Dedifferentiated amniotic fluid mesenchymal stem cell (primary cell): ENCODE measurements around the gene USP17L28.
"Not testable (repeated sequence)": the region's sequence is repeated elsewhere in the genome, so short reads cannot be mapped to it uniquely, and the experiment has no call there.

ENCODE experiments used
- DNase-seq: peaks from one replicate; pipeline ENCODE4 v3.0.0-alpha.2; 2016; ENCODE audit errors: extremely low spot score

USP17L28 gene

GRCh38 chr4:9348593-9348992 is at the start of gene USP17L28:
TSS of gene USP17L28 (plus strand) at chr4:9348893. CDS start at chr4:9348893, 0 bp downstream.
- not testable (repeated sequence) for DNase-seq

GRCh38 chr4:9324191-9324590 is 24.5 kb upstream of the USP17L28 start:
- DNase-seq = not testable (repeated sequence)

- not testable (repeated sequence) for DNase-seq
These were observed 23.8 kb upstream of the USP17L28 start, which contains the start of gene USP17L24 for GRCh38 chr4:9324865-9325264. TSS of gene USP17L24 (plus strand) at chr4:9325165. CDS start at chr4:9325165, 0 bp downstream.

- DNase-seq = not testable (repeated sequence)
These were observed 19.1 kb upstream of the USP17L28 start, which contains the start of gene USP17L25 for GRCh38 chr4:9329611-9330010. TSS of gene USP17L25 (plus strand) at chr4:9329911. CDS start at chr4:9329911, 0 bp downstream.

GRCh38 chr4:9334358-9334757 is 14.3 kb upstream of the USP17L28 start, which contains the start of gene USP17L26:
TSS of gene USP17L26 (plus strand) at chr4:9334658. CDS start at chr4:9334658, 0 bp downstream.
- DNase-seq = not testable (repeated sequence)

GRCh38 chr4:9339103-9339502 is 9.6 kb upstream of the USP17L28 start, which contains the start of gene USP17L5:
TSS of gene USP17L5 (plus strand) at chr4:9339403. CDS start at chr4:9339403, 0 bp downstream.
- DNase-seq = not testable (repeated sequence)

- DNase-seq = not testable (repeated sequence)
These were observed 4.8 kb upstream of the USP17L28 start, which contains the start of gene USP17L27 for GRCh38 chr4:9343848-9344247. TSS of gene USP17L27 (plus strand) at chr4:9344148. CDS start at chr4:9344148, 0 bp downstream.

- not testable (repeated sequence) for DNase-seq
These were observed 2.2 kb downstream of the USP17L28 start for GRCh38 chr4:9350866-9351265.

GRCh38 chr4:9353338-9353737 is 4.6 kb downstream of the USP17L28 start, which contains the start of gene USP17L29:
TSS of gene USP17L29 (plus strand) at chr4:9353638. CDS start at chr4:9353638, 0 bp downstream.
- DNase-seq = not testable (repeated sequence)

- not testable (repeated sequence) for DNase-seq
These were observed 14.1 kb downstream of the USP17L28 start, which contains the start of gene USP17L30 for GRCh38 chr4:9362829-9363228. TSS of gene USP17L30 (plus strand) at chr4:9363129. CDS start at chr4:9363129, 0 bp downstream.

- not testable (repeated sequence) for DNase-seq
These were observed 31.2 kb downstream of the USP17L28 start for GRCh38 chr4:9379881-9380280.

GRCh38 chr4:9381012-9381534 is 32.4 kb downstream of the USP17L28 start:
- not testable (repeated sequence) for DNase-seq

GRCh38 chr4:9384126-9384525 is 35.4 kb downstream of the USP17L28 start:
- DNase-seq = no peak

- DNase-seq = not testable (repeated sequence)
These were observed 40.3 kb downstream of the USP17L28 start for GRCh38 chr4:9389001-9389400.
